Measurements from ENCODE around the gene KDM1A.

The KDM1A gene

DNA sequence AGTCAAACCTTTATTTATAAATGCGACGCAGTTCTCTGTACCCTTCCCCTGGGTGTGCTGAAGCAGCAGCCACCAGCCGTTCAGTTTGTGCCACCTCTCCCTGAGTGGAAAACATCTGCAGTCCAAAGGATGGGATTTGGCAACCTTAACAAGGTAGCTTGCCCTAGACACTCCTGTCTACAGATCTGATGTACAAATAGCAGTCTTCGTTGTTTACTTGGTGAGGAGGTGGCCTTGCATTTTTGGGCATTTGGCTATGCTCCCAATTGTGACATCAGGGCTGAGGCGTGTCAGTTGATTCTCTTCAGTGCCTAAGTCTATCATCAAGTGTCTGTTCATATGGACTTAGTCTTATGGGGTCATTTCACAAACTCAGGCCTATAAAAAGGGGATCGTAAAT is 59.8 kb downstream of the KDM1A start:
- no peak for DNase-seq

GRCh38 chr1:23080885-23081284 is 61.6 kb downstream of the KDM1A start:
- no peak for DNase-seq

DNA sequence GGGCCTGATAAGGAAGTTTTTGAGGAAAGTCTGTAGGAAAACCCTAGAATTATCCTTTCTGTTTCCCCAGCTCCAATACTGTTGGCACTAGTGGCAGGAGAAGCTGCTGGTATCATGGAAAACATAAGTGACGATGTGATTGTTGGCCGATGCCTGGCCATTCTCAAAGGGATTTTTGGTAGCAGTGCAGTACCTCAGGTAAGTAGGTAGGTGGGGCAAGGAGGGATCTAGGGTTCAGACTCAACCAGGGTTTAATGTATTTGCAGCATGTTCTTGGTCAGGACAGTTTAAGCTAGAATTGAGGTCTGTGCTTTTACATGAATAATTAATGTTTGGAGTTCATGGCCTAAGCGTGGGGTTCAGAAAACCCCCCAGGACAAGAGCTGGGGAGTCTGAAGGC is 62.1 kb downstream of the KDM1A start:
- DNase-seq, result no peak

- no peak for DNase-seq
These were observed 64.6 kb downstream of the KDM1A start for GRCh38 chr1:23083714-23084480.

- no peak for DNase-seq
These were observed 65.6 kb downstream of the KDM1A start for GRCh38 chr1:23084880-23085279.

- no peak for DNase-seq
These were observed 66.4 kb downstream of the KDM1A start for GRCh38 chr1:23085696-23086095.

DNA sequence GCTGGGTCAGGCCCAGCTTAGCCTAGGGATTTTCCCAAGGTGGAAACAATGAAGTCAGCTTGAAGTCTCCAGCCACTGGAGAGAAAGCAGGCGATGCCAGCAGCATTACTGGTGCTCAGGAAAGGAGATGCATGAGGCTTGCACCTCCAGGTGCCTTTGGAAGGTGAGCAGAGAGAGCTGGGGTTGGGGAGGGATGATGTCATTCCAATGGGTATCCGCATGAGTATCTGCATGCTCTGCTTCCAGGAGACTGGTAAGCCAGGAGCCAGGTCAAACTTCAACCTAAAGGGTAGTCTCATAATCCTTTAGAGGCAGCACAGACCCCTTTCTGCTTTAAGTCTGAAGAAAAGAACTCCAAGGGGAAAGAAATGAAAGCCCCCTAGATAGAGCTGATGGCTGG is 68.8 kb downstream of the KDM1A start:
- no peak for DNase-seq

GRCh38 chr1:23090056-23090455 is 70.8 kb downstream of the KDM1A start:
- DNase-seq, result no peak

- no peak for DNase-seq
These were observed 72.3 kb downstream of the KDM1A start for GRCh38 chr1:23091545-23091944.

DNA sequence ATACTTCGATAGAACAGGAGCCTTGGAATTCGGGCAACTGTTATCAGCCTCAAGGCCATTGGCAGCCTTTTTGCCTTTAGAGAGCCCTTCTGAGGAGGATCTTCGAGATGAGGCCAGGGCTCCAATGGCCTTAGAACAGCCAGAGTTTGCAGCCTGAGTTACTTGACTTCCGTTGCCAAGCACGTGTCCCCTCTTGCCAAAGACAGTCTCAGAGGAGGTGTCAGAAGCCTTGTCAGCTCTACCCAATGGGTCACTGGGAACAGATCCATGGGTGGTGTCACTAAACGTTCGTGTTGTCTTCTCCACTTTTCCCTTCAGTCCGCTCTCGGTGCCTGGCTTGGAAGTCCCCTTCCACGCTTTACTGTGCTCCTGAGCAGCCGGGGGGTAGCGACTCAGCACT is 73.2 kb downstream of the KDM1A start:
- no peak for DNase-seq

- no peak for DNase-seq
These were observed 78.0 kb downstream of the KDM1A start for GRCh38 chr1:23097316-23097715.

DNA sequence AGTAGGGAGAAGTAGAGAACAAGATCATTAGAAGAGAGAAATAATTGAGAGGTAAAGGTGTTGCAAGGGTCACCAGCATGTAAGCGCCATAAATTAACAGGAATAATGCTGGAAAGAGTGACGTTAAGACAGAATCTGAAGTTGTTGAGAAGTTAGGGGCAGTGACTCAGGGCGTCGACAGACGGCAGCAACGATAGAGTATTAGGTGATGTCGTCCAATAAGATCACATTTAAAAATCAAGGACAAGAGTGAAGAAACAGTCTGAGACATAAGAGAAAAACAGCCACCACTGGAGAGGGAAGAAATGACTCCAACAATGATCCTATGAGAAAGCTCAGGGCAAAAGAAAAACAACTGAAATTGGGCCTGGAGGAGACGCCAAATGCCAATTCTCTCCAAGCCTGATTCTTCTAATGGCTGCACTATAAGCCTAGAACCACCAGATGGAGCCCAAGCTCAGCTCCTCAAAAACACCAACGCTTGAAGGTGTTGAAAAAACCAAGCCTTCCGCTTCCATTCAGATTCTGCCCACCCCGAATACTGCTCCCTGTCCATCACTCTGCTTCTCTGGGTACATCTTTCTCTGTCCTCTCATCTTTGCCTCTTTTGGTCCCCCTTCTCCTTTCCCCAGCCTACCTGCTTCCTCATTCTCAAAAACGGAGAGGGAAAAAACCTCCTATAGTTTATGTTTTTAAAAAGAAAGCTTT is 79.3 kb downstream of the KDM1A start:
- peak; percentile 39 for DNase-seq

DNA sequence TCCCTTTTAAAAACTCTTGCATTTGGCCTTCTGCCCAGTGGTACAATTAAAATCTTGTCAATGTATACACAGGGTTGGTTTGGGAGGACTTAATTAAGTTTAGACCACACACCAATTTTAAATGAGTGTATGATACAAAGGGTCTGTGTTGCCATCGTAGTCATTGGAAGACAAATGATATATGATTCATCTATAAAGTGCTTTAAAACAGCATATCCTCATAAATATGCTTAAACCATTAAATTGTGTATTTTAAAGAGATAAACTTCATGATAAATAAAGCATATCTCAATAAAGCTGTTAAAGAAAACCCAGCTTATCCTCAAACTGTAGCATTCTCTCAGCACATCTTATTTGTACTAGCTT is 79.9 kb downstream of the KDM1A start:
- DNase-seq, result no peak

DNA sequence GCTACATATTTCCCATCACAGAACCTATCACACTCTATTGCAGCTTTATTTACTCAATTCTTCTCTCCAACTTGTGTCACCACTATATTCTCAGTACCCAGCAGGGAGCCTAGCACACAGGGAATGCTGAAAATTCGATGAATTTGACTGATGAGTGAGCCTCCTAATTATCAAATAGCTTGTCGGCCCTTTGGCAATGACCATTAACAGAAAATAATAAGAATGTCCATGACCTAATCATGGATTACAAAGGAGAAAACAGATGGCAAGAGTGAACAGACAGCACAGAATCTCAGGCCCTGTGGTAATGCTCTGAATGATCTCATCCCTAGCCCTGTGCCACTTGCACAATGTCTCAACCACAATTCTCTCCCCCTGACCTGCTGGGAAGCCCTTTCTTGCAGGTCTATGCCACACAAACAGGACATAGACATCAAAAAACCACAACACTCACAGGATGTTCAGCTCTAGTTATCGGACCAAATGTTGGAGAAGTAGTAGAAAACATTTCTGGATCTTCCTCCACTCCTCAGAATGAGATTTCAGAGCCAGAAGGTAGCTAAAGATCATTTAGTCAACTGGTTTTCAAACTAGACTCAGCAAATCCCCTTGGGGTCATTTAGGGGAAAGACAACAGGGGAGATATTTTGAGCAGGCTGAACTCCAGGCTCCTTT is 80.9 kb downstream of the KDM1A start:
- DNase-seq, result no peak

DNA sequence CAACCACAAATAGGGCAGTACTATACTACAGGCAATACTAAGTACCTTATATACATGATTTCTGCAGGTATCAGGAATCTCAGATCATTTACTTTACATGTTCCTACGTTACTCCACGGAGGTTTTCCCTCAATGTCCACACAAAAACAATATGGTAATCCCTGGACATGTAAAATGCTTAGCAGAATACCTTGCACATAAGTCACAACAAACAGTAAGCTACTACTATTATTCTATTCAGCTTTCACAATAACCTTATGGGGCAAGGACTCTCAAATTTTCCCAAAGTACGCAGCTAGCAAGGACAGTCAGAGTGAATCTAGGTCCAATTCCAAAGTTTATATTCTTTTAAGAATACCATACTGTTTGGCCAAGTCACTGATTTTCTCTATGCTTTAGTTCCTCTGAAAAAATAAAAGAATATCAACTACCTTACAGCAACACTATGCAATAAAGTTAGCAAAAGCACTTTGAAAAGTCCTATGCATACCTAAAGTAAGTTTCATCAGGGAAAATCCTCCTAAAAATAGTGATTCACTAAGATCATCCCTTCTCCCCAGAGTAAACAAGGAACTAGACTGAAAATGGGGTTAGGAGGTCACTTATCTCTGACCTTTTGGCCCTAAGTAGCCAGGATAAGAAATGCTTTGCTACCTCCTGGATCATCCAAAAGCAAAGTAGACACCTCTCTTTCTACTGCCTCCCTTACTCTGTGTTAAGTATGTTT is 82.0 kb downstream of the KDM1A start:
- no peak for DNase-seq

DNA sequence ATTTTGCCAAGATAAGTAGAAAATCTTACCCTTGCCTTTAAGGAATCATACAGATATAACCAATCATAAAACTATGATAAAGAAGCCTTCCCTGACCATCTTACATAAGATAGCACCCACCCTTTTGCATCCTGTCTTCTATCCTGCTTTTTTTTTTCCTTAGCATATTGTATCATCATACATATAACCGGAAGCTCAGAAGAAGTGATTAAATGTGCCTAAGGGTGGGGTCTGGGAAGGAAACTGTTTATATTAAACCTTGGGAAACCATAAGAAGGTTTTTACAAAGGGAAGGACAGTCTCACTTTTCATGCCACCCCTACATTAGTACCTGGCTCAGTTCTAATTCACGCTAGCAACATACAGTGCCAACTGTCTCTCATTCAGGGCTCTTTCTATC is 82.6 kb downstream of the KDM1A start:
- no peak for DNase-seq

- DNase-seq, result no peak
These were observed 83.0 kb downstream of the KDM1A start for GRCh38 chr1:23102289-23102688.

- no peak for DNase-seq
These were observed 84.0 kb downstream of the KDM1A start for GRCh38 chr1:23103001-23103889.

- DNase-seq, result no peak
These were observed 89.8 kb downstream of the KDM1A start for GRCh38 chr1:23108918-23109533.

- no peak for DNase-seq
These were observed 91.1 kb downstream of the KDM1A start for GRCh38 chr1:23110391-23110790.

DNA sequence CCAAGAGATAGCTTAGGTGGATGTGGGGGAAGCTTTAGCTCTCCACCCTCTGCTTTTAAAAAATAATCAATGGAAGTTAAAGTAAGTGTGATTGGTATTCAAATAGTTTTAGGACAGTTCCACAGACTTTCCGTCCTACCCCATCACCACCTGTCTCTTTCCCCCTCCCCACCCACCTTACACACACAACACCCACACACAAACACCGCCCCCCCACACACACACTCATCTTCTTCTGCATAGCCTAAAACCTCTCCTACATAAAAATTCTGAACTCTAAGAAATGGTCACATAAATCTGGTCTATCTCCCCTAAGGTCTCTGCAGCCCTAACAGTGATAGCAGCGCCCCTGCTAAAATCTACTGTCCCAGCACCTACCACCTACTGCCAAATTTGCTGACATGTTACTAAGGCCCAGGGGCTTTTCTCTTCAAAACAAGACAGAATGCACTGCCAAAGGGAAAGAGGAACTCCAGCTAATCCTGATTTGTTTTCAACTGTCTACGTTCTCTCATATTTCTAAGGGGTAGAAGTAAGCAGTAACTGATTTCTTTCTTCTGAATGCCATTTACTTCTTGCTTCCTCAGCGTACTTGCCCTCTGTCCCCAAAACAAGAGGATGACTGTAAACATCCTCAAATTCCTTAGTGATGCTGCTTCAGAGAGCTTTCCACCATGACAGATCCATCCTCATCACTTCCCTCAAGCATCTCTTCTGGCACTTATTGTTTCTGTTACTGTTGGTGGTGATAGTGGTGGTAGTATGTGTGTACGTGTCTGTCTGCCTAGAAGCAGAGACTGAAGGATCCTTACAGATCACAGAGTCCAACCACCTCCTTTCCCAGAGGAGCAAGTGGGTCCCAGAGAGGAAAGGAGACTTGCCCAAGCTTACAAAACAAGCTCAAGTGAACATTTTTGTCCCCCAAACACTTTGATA is 92.6 kb downstream of the KDM1A start:
- DNase-seq, result no peak

All from stimulated activated CD4-positive, alpha-beta T cell treated with anti-CD3 and anti-CD28 coated beads, Interleukin-4, amount 100 ng/mL, for 1 hour (primary cell).